Effector memory CD8-positive, alpha-beta T cell (primary cell): Measurements from ENCODE around the gene DRD2.

Experiments used
- ATAC-seq: fragments of 150-1000 bp; cut with Tn5 transposase; replicated peaks from 2 replicates; pipeline ENCODE4 v1.10.0; 2021; ENCODE audit warnings: mild to moderate bottlenecking, moderate library complexity
- DNase-seq, 3 experiments: peaks; one replicate each; pipeline ENCODE4 v3.0.0; 2021
- H3K27ac Mint-ChIP-seq, 2 donors: one replicate each; pipeline ENCODE4 v1.8.0; 2022; ENCODE audit warnings: mild to moderate bottlenecking in 2 of 2, mixed read lengths in 2 of 2, moderate library complexity in 2 of 2
- H3K27me3 Mint-ChIP-seq, 2 donors: one replicate each; pipeline ENCODE4 v1.8.0; 2022; ENCODE audit warnings: mixed read lengths in 2 of 2
- H3K36me3 Mint-ChIP-seq: one replicate; pipeline ENCODE4 v1.8.0; 2022; ENCODE audit warnings: mild to moderate bottlenecking, moderate library complexity, mixed read lengths; ENCODE audit not compliant: insufficient read depth
- H3K4me1 Mint-ChIP-seq, 2 donors: one replicate each; pipeline ENCODE4 v1.8.0; 2022; ENCODE audit warnings: low read depth in 2 of 2, mixed read lengths in 2 of 2
- H3K4me3 Mint-ChIP-seq, 2 donors: one replicate each; pipeline ENCODE4 v1.8.0; 2022; ENCODE audit warnings: mild to moderate bottlenecking in 2 of 2, mixed read lengths in 2 of 2, moderate library complexity in 2 of 2
- H3K9me3 Mint-ChIP-seq, 2 donors: one replicate each; pipeline ENCODE4 v1.8.0; 2022; ENCODE audit warnings: mixed read lengths in 2 of 2

Gene DRD2

DNA sequence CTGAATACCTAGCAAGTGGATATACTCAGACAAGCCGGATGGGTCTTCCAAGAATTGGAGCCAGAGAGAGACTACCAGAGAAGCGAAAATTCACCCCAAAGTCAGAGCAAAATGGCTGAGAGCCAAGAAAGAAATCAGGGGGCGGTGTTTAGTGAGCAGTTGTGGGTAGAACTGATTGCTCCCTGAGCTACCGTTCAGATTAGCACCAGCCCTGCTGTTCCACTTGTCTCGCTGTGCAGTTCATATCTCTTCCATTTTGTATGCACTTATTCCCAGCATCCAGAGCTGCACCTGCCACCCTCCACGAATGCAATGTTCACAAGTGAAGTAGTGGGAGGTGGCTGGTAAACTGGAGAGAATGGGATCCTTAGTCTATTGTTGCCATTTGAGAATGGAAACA, 25.5 kb downstream of the DRD2 start:
- no peak for ATAC-seq
- DNase-seq = no peak
- Mint-ChIP-seq H3K9me3 (no peaks in the 10 kb centered on the region), H3K4me1 (peaks cover 1 to 3% of the 10 kb centered on the region in 2 donors), H3K27me3 (peaks cover 11 to 34% of the 10 kb centered on the region in 2 donors), H3K36me3 (no peaks in the 10 kb centered on the region), H3K27ac (no peak overlapping the region), H3K4me3 (no peak overlapping the region)

DNA sequence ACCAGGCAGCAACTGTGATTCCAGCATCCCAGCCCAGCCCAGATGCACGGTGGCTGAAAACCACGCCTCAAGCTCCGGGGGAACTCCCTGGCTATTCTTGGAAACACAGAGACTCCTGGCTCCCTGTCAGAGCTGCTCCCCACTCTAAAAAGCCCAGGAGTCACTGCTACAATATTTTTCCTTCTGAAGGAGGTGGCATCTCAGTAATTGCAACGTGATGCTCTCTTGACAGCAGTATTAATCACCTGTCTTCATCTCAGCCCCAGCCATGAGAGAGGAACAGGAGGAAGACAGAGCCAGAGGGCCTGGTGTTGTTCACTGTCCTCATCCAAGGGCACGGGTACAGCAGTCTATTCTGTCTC, 26.9 kb downstream of the DRD2 start:
- Mint-ChIP-seq H3K4me3 (no peak overlapping the region), H3K27ac (no peak overlapping the region), H3K27me3 (peaks cover 7 to 31% of the 10 kb centered on the region in 2 donors), H3K4me1 (peaks cover 1 to 3% of the 10 kb centered on the region in 2 donors), H3K9me3 (no peaks in the 10 kb centered on the region), H3K36me3 (no peaks in the 10 kb centered on the region)
- DNase-seq (no peak), ATAC-seq (no peak)

DNA sequence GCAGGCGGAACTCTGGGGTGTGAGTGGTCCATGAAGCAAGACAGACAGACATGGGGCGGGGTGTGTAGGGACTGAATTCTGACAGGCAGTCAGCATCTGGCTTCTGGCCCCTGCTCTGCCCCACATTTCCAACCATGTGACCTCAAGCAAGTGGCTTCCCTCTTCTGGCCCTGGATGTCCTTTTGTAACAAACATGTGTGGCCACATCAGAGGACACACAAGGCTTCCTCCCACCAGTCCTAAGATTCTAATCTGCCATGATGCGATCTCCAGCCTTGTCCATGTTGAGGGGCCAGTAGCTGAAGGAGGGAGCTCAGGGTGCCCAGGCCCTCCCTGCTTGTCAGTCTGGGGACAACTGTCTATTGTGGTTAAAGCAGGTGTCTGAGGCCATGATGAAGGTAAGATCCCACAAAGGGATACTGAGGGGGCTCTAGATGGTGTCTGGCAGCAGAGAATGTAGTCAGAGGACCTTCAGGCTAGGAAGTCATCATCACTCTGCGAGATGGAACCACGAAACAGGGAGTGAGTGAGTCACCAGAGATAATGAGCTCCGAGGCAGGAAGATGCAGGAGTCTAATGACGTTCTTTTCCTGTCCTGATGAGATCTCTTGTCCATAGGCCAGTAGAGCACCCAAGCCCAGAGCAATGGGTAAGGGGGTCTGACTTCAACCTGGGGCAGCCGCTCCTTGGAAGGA, 27.4 kb downstream of the DRD2 start:
- Mint-ChIP-seq H3K27me3 (peaks cover 7 to 27% of the 10 kb centered on the region in 2 donors), H3K27ac (no peak overlapping the region), H3K4me3 (no peak overlapping the region), H3K36me3 (no peaks in the 10 kb centered on the region), H3K9me3 (no peaks in the 10 kb centered on the region), H3K4me1 (peaks cover 1 to 3% of the 10 kb centered on the region in 2 donors)
- ATAC-seq = no peak
- DNase-seq = no peak

DNA sequence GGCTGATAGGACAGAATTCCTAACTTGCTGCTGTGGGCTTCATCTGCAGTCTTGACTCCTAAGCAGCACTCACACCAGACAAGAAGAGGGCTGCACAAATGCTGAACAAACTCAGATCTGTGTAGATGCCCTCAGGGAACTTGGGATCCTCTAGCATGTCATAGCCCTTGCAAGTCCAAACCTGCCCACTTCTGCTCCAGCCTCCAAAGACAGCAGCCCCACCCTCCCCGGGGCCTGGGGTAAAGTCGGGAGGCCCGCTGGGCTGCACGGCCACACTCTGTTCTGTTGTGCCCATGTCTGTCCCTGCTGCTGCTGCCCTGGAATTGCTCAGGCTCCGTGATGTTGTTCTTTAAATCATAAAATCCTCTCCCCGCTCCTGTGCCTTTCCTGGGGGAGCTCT, 28.3 kb downstream of the DRD2 start:
- Mint-ChIP-seq H3K27me3 (peaks cover 7 to 34% of the 10 kb centered on the region in 2 donors), H3K4me1 (peaks cover 1 to 3% of the 10 kb centered on the region in 2 donors), H3K4me3 (no peak overlapping the region), H3K27ac (no peak overlapping the region), H3K9me3 (no peaks in the 10 kb centered on the region), H3K36me3 (no peaks in the 10 kb centered on the region)
- DNase-seq = no peak
- no peak for ATAC-seq

DNA sequence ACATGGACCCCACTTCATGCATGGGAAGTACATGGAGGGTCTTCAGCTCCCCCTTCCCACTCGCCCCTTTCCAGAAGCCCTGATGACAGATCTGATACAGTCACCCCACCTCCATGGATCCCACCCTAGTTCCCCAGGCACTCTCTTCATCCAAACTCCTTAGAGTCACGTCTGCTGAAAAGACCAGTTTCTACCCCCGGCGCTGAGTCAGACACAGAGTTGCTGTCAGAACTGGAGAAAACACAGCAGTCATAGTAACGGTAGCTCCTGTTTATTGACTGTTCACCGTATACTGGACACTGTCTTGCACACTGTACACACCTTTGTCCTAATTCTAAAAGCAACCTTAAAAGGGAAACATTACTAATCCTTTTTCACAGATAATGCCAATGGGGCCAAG, 29.1 kb downstream of the DRD2 start:
- Mint-ChIP-seq H3K27me3 (peaks cover 7 to 34% of the 10 kb centered on the region in 2 donors), H3K4me3 (no peak overlapping the region), H3K9me3 (no peaks in the 10 kb centered on the region), H3K36me3 (no peaks in the 10 kb centered on the region), H3K27ac (no peak overlapping the region), H3K4me1 (peaks cover 1 to 3% of the 10 kb centered on the region in 2 donors)
- DNase-seq = no peak
- no peak for ATAC-seq

DNA sequence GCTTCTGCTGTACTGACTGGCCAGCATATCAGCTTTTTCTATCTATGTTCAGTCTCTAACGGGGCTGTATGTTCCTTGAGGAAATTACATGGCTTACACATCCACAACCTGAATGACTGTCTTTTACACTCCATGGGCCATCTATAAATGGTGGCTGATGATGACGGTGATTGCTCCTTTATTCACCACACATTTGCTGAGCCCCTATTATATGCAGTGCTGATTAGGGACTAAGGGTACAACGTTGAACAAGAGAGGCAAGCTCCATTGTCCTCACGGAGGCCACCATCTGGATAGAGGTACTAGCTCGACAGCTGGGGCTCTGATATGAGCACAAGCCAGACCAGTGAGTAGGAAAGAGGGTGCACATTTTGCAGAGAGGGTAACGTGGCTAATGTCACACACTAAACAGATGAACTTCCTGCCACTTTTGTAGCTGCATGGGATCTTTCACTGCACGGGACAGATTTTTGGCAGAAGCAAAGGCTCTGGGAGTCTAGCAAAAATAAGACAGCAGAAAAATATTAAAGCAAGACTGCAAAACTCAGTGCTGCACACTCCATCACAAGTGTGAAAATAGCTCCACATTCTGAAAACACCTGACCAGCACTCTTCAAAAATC, 30.6 kb downstream of the DRD2 start:
- Mint-ChIP-seq H3K36me3 (no peaks in the 10 kb centered on the region), H3K27me3 (peaks cover 7 to 34% of the 10 kb centered on the region in 2 donors), H3K4me1 (peaks cover 1 to 3% of the 10 kb centered on the region in 2 donors), H3K4me3 (no peak overlapping the region), H3K9me3 (no peaks in the 10 kb centered on the region), H3K27ac (no peak overlapping the region)
- DNase-seq (no peak), ATAC-seq (no peak)

DNA sequence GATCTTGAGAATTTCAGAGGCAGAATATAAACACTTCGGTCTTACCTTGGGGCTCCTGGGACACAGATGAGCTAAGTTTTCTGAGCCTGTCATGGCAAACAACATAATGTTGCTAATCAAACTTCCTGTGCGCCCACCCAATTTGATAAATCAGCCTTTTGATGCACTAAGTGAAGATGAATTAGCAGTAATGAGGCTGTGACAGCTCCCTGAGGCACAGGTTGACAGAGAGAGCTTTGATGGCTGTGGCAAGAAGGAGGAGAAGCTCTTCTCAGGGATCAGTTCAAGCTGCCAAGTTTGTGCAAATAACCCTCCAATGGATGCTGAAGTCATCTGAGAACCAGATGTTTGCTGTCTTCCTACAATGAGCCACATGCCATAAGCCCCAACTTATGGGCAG, 34.4 kb downstream of the DRD2 start:
- Mint-ChIP-seq H3K27ac (no peak overlapping the region), H3K36me3 (no peaks in the 10 kb centered on the region), H3K4me1 (no peaks in the 10 kb centered on the region), H3K9me3 (no peaks in the 10 kb centered on the region), H3K4me3 (no peak overlapping the region), H3K27me3 (peaks cover under 1 to 23% of the 10 kb centered on the region in 2 donors)
- ATAC-seq (no peak), DNase-seq (no peak)

DNA sequence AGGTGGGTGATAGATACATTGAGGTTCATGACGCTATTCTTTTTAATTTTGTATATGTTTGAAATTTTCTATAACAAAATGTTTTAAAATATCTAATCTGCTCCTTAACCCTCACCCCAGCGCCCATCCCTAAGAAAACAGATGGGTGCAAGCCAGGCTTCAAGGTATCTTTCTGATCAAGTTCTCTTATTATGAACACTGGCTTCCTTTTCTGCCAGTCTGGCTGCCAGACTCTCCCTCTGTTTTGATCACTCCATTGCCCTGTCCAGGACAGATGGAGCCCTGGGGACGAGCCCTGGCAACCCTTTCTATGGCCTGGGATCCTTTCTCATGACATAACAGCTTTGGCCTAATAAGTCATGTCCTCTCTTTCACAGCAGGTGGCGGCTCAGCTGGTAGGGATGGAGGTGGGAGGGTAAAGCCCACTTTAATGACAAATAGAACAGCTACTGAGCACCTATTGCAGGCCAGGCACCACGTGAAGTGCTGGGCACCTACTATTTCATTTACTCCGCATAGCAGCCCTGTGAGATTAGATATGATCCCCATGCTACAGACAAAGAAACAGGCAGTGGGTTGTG, 38.4 kb downstream of the DRD2 start:
- ATAC-seq (no peak), DNase-seq (no peak)
- no peaks in the 10 kb centered on the region for H3K4me1 Mint-ChIP-seq
- no peaks in the 10 kb centered on the region for H3K36me3 Mint-ChIP-seq
- H3K4me3 Mint-ChIP-seq = no peak overlapping the region
- no peak overlapping the region for H3K27ac Mint-ChIP-seq
- no peaks in the 10 kb centered on the region for H3K9me3 Mint-ChIP-seq
- H3K27me3 Mint-ChIP-seq = peaks cover 16 to 21% of the 10 kb centered on the region in 2 donors

DNA sequence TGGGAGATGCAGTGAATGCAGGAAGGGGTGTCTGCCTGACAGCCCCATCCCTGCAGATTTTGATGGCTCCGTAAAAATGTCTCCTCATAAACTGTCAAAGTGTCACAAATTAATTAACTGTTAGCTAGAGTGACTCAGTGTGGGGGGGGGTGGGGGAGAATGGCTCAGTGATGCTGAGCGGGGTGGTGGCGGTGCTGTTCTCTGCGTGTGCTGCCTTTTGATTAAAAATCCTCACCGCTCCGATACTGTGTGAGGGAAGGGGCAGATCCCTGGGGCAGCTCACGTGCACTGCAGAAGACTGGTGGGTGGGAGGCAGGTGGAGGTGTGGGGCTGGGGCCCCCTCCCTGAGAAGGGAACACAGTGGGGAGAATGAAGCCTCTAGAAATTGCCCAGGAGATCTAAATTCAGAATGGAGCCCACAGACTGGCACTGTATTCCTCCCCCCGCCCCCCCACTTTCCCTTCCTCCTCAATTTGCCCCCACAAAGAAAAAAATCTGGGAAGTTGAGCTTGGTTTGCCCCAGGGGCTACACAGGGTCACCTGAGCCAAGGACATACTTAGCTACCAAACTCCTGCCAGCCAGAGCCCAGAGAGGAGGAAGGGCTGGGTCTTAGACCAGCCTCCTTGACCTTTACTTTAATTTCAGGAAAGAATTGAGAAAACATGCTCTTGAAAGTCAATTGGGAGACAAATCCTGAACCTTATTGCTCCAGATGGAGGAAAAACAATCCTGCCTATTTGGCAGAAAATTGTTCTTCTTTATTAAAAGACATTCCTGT, 39.8 kb downstream of the DRD2 start:
- no peak for ATAC-seq
- peaks cover 16 to 21% of the 10 kb centered on the region in 2 donors for H3K27me3 Mint-ChIP-seq
- H3K9me3 Mint-ChIP-seq = no peaks in the 10 kb centered on the region
- no peak overlapping the region for H3K4me3 Mint-ChIP-seq
- H3K4me1 Mint-ChIP-seq = no peaks in the 10 kb centered on the region
- H3K36me3 Mint-ChIP-seq = no peaks in the 10 kb centered on the region
- no peak for DNase-seq
- H3K27ac Mint-ChIP-seq = no peak overlapping the region

DNA sequence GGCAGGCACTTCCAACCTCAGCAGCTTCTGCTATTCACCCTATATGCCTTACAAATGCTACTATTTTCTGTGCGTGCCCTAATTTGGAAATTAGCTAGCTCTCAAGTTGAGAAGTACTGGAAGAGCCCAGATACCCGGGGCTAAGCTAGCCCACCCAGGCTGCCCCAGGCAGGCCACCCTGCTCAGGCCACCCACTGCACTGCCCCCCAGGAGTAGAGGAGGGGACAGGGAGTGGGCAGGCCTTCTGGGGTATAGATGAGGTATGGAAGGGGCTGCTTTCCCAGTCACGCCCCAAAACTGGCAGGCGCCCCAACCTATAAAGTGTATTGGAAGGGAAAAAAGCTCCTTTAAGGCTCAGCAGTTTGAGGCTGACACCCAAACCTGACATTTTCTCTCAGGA, 43.5 kb downstream of the DRD2 start:
- no peak for DNase-seq
- no peak overlapping the region for H3K27ac Mint-ChIP-seq
- H3K9me3 Mint-ChIP-seq = no peaks in the 10 kb centered on the region
- no peak overlapping the region for H3K4me3 Mint-ChIP-seq
- H3K36me3 Mint-ChIP-seq = no peaks in the 10 kb centered on the region
- H3K4me1 Mint-ChIP-seq = no peaks in the 10 kb centered on the region
- no peak for ATAC-seq
- H3K27me3 Mint-ChIP-seq = peaks cover 16 to 21% of the 10 kb centered on the region in 2 donors

DNA sequence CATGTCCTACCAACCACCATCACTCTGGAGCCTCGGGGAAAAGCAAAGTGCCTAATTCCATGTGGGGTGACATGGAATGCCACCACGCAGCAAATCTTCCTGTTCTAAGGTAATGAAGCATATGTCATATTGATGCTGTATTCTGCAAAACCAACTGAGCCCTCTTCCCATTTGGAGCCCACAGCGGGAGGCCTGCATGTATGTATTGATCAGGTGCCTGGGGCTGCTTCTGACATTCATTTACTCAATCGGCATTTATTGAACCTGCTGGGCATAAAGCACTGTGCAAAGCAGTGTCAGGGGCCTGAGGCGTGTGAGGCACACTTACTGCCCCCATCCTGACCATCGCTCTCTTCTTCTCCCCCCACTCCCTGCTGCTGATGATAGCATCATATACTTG, 48.5 kb downstream of the DRD2 start:
- ATAC-seq (no peak), DNase-seq (no peak)
- Mint-ChIP-seq H3K36me3 (no peaks in the 10 kb centered on the region), H3K27me3 (no peaks in the 10 kb centered on the region), H3K4me1 (no peaks in the 10 kb centered on the region), H3K27ac (no peak overlapping the region), H3K4me3 (no peak overlapping the region), H3K9me3 (no peaks in the 10 kb centered on the region)

DNA sequence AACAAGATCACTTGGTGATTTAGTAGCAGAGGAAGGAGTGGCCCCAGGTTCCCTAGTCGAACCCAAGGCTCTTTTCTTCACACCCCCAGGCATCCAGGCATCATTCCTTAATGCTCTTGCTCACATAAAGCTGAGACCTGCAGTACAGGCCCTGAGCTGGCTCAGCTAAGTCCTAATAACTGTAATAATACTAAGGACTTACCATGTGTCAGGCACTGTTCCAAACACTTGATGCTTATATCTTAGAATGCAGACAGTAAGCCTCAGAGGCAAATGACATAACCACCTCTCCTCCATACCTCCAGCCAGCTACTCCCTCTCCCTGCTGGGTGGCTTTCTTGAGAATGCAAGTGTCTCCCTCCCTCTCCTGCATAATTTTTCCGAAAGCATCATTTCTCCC, 54.4 kb downstream of the DRD2 start:
- no peak for DNase-seq
- Mint-ChIP-seq H3K27me3 (peaks cover 0 to 15% of the 10 kb centered on the region in 2 donors), H3K9me3 (no peaks in the 10 kb centered on the region), H3K27ac (no peak overlapping the region), H3K36me3 (no peaks in the 10 kb centered on the region), H3K4me3 (no peak overlapping the region), H3K4me1 (no peaks in the 10 kb centered on the region)
- no peak for ATAC-seq

DNA sequence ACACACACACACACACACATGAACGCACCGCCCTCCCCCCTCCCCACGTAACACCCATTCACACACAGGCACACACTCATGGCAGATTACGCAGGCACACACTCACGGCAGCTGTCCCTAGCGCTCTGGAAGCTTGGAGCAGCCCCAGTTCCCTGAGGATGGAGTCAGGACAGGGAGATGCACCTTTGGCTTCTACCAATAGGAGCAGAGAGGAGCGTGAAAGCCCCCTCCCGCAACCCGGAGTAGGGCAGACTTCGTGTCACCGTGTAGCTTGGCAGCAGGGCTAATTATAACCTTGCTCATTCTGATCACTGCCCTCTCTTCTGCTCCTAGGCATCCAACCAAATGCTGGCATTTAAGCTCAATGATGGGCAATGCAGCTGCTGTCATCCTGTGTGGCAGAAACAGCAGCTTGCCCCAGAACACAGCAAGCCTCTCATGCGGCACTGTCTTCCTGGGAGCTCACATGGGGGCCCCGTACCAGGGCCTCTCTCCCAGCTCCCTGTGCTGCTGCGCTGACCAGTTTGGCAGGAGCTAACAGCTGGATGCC, 55.7 kb downstream of the DRD2 start:
- Mint-ChIP-seq H3K36me3 (no peaks in the 10 kb centered on the region), H3K27me3 (peaks cover 6 to 15% of the 10 kb centered on the region in 2 donors), H3K27ac (no peak overlapping the region), H3K4me3 (no peak overlapping the region), H3K9me3 (no peaks in the 10 kb centered on the region), H3K4me1 (no peaks in the 10 kb centered on the region)
- ATAC-seq (no peak), DNase-seq (no peak)
